ENCODE results near the gene TNS1. TPM values are rescaled to one million over a fixed set of nuclear protein-coding genes. Genes with fewer than 3 reads are reported as not detected.

Gene TNS1
- polyA plus RNA-seq, 1 of the 3 experiments (the other 2 are of a cell fraction): 12.1 TPM

GRCh38 chr2:218043100-218043499, 40.3 kb upstream of the TNS1 start:
- Histone ChIP-seq H3K4me2 (no peak overlapping the region), H3K9me2 (no peaks in the 10 kb centered on the region), H3K4me3 (ENCODE audit: low read depth in 2 of 2, low read length in 1 of 2) (no peak overlapping the region), H3K4me1 (ENCODE audit: control insufficient read depth in 1 of 2, insufficient read depth in 2 of 2, low read depth in 1 of 2, low read length in 1 of 2) (no peaks in the 10 kb centered on the region), H3K27me3 (ENCODE audit: insufficient read depth) (peaks cover 14% of the 10 kb centered on the region; the same call in 1 of the 2 replicates), H3K9me3 (no peaks in the 10 kb centered on the region), H3F3A (replicated peaks; ENCODE audit: insufficient read depth) (no peaks in the 10 kb centered on the region), H3K9ac (no peak overlapping the region), H4K20me1 (ENCODE audit: insufficient read depth) (no peaks in the 10 kb centered on the region), H3K36me3 (replicated peaks in 1 of 2; ENCODE audit: control insufficient read depth in 1 of 2, insufficient read depth in 2 of 2, low read length in 1 of 2) (no peaks in the 10 kb centered on the region), H3K27ac (ENCODE audit: low read depth in 2 of 2, low read length in 1 of 2) (no peak overlapping the region), H3K79me2 (ENCODE audit: insufficient read depth) (no peaks in the 10 kb centered on the region), H2AFZ (ENCODE audit: low read depth) (no peak overlapping the region)
- ChIA-PET POLR2A (interaction anchor here (0.9 kb wide), 1 partner anchor 100 kb away, joined by 5 read pairs; no protein-coding TSS in a partner anchor), CTCF (interaction anchor here (0.6 to 4.5 kb wide), 10 partner anchors 8 to 258 kb away, joined by 3 to 30 read pairs (median 5); partner anchors contain the start of gene RUFY4)
- TF ChIP-seq FOXJ3 (CRISPR knock-in tag; IDR thresholded peaks at IDR 0.05) (no peak), MXI1 (IDR thresholded peaks at IDR 0.05; ENCODE audit: low read depth, low read length) (no peak), SIN3A (IDR thresholded peaks at IDR 0.05; ENCODE audit: borderline replicate concordance, low read depth, low read length) (no peak)
- TF ChIP-seq, protein P1, sequence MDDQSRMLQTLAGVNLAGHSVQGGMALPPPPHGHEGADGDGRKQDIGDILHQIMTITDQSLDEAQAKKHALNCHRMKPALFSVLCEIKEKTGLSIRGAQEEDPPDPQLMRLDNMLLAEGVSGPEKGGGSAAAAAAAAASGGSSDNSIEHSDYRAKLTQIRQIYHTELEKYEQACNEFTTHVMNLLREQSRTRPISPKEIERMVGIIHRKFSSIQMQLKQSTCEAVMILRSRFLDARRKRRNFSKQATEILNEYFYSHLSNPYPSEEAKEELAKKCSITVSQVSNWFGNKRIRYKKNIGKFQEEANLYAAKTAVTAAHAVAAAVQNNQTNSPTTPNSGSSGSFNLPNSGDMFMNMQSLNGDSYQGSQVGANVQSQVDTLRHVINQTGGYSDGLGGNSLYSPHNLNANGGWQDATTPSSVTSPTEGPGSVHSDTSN (IDR thresholded peaks at IDR 0.05): no peak
- DNase-seq: no peak
- WGBS (ENCODE audit: low lambda C conversion rate): 50% methylated on average over 1 of the region's 1 CpG

DNA sequence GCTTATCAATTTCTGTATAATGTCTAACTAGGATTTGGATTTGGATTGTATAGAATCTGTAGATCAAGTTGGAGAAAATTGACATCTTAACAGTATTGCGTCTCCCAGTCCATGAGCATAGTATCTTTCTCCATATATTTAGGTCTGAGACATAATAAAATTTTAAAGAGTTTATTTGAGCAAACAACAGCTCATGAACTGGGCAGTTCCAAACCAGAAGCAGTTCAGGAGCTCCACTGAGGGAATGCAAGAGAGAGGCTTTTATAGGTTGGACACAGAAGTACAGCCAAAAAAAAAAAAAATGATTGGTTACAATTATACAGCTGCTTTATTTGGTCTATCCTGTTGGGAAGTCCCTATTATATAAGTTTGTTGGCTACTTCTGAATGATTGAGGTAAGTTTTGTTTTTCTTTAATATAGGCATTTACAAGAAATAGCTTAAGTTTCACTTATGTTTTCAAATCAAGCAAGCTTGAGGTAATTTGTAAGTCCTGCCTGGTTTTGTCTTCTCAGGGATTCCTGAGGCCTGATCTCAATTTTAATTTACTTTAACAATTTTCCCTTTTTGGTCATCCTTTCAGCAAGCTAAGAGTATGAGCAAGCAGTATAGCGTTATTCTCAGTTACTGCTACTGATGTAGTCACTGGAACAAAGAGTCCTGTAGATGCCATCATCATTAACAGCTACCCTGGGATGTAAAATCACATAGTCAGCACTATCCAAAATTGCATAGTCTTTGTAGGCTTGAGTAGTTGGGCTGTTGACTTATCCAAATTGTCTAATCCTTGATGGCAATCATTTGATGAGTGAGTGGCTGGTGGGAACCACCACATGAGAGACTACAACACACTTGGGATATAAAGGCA, 38.7 kb upstream of the TNS1 start:
- H2AFZ ChIP-seq (ENCODE audit: low read depth): no peak overlapping the region
- no peak overlapping the region for H3K9ac ChIP-seq
- no peaks in the 10 kb centered on the region for H4K20me1 ChIP-seq (ENCODE audit: insufficient read depth)
- no peak for TF ChIP-seq CHD2 (IDR thresholded peaks at IDR 0.05; ENCODE audit: low read length, partially characterized antibody)
- TF ChIP-seq ELF1 (IDR thresholded peaks at IDR 0.05): no peak
- TF ChIP-seq, protein P2, sequence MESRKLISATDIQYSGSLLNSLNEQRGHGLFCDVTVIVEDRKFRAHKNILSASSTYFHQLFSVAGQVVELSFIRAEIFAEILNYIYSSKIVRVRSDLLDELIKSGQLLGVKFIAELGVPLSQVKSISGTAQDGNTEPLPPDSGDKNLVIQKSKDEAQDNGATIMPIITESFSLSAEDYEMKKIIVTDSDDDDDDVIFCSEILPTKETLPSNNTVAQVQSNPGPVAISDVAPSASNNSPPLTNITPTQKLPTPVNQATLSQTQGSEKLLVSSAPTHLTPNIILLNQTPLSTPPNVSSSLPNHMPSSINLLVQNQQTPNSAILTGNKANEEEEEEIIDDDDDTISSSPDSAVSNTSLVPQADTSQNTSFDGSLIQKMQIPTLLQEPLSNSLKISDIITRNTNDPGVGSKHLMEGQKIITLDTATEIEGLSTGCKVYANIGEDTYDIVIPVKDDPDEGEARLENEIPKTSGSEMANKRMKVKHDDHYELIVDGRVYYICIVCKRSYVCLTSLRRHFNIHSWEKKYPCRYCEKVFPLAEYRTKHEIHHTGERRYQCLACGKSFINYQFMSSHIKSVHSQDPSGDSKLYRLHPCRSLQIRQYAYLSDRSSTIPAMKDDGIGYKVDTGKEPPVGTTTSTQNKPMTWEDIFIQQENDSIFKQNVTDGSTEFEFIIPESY (IDR thresholded peaks at IDR 0.05; ENCODE audit: borderline replicate concordance, low read depth): no peak
- no peak for TF ChIP-seq IRF3 (IDR thresholded peaks at IDR 0.05; ENCODE audit: low read depth, low read length)
- no peak for TF ChIP-seq EP300 (IDR thresholded peaks at IDR 0.05; ENCODE audit: borderline replicate concordance in 1 of 2, low read depth in 1 of 2, low read length in 1 of 2)
- no peak for TF ChIP-seq EZH2phosphoT487 (IDR thresholded peaks at IDR 0.05; ENCODE audit: borderline replicate concordance, low read depth)
- no peak for TF ChIP-seq MEF2A (IDR thresholded peaks at IDR 0.05; ENCODE audit: borderline replicate concordance, low read depth)
- no peak for TF ChIP-seq FOXM1 (IDR thresholded peaks at IDR 0.05; ENCODE audit: low read depth)
- TF ChIP-seq RXRA (IDR thresholded peaks at IDR 0.05; ENCODE audit: borderline replicate concordance, low read depth): no peak
- no peak for TF ChIP-seq NRF1 (IDR thresholded peaks at IDR 0.05; ENCODE audit: low read depth, low read length)
- TF ChIP-seq RAD21 (IDR thresholded peaks at IDR 0.05; ENCODE audit: low read length): no peak
- no peak for TF ChIP-seq SIN3A (IDR thresholded peaks at IDR 0.05; ENCODE audit: borderline replicate concordance, low read depth, low read length)
- TF ChIP-seq TAF1 (IDR thresholded peaks at IDR 0.05; ENCODE audit: borderline replicate concordance, low read depth, low read length): no peak
- no peak for TF ChIP-seq RCOR1 (IDR thresholded peaks at IDR 0.05; ENCODE audit: low read length)
- TF ChIP-seq GATA2 (CRISPR knock-in tag; IDR thresholded peaks at IDR 0.05): no peak
- TF ChIP-seq GABPA (IDR thresholded peaks at IDR 0.05; ENCODE audit: low read depth): no peak
- TF ChIP-seq MXI1 (IDR thresholded peaks at IDR 0.05; ENCODE audit: low read depth, low read length): no peak
- TF ChIP-seq JUND (IDR thresholded peaks at IDR 0.05): no peak
- TF ChIP-seq, protein P1 (IDR thresholded peaks at IDR 0.05): no peak
- H3K4me2 ChIP-seq: no peak overlapping the region
- no peak overlapping the region for H3K27ac ChIP-seq (ENCODE audit: low read depth in 2 of 2, low read length in 1 of 2)
- H3K9me3 ChIP-seq: no peaks in the 10 kb centered on the region
- no peaks in the 10 kb centered on the region for H3K4me1 ChIP-seq (ENCODE audit: control insufficient read depth in 1 of 2, insufficient read depth in 2 of 2, low read depth in 1 of 2, low read length in 1 of 2)
- WGBS (ENCODE audit: low lambda C conversion rate): 51% methylated on average over 2 of the region's 2 CpGs
- no peaks in the 10 kb centered on the region for H3F3A ChIP-seq (replicated peaks; ENCODE audit: insufficient read depth)
- peaks cover 14% of the 10 kb centered on the region; the same call in 1 of the 2 replicates for H3K27me3 ChIP-seq (ENCODE audit: insufficient read depth)
- no peaks in the 10 kb centered on the region for H3K36me3 ChIP-seq (replicated peaks in 1 of 2; ENCODE audit: control insufficient read depth in 1 of 2, insufficient read depth in 2 of 2, low read length in 1 of 2)
- H3K9me2 ChIP-seq: no peaks in the 10 kb centered on the region
- CTCF ChIA-PET: interaction anchor here (1.2 to 4.5 kb wide), 10 partner anchors 8 to 256 kb away, joined by 3 to 30 read pairs (median 4); no protein-coding TSS in a partner anchor
- H3K79me2 ChIP-seq (ENCODE audit: insufficient read depth): no peaks in the 10 kb centered on the region
- H3K4me3 ChIP-seq (ENCODE audit: low read depth in 2 of 2, low read length in 1 of 2): no peak overlapping the region
- POLR2A ChIA-PET: no interaction called here
- no peak for DNase-seq
